ENCODE results near the gene FGF1.

FGF1 gene

DNA sequence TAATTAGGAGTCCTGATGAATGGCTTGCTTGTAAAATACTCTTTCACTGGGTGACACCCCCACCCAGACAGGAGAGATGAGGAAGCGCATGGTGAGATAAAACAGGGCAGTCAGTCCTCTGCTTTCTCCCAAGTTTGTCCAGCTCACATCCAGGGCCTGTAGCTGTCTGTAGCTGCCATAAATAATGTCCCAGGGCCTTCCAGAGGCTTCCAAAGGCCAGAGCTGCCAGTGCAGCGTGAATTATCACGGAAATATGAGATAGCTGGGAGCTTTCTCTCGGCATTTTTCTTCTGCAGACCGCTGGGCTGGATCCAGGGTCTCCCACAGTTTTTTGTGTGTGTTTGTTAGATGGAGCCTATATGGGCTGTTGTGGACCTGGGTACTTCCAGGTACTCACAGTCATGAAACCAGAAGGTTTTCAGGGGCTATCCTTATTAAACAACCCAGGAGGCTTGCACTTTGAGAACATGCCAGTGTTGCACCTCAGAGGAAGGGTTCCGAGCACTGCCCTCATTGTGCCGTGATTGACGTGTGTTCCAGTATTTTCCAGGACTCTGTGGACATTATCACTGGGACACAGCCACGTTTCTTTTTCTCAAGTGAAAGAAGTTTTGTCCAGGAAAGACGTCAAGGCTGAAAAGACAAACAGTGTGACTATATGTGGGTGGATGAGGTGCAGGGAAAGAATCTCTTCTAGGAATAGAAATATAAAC is 117.5 kb downstream of the FGF1 start:
- no peak for DNase-seq

- DNase-seq = no peak
Observed at GRCh38 chr5:142561486-142562097, 124.3 kb downstream of the FGF1 start.

DNA sequence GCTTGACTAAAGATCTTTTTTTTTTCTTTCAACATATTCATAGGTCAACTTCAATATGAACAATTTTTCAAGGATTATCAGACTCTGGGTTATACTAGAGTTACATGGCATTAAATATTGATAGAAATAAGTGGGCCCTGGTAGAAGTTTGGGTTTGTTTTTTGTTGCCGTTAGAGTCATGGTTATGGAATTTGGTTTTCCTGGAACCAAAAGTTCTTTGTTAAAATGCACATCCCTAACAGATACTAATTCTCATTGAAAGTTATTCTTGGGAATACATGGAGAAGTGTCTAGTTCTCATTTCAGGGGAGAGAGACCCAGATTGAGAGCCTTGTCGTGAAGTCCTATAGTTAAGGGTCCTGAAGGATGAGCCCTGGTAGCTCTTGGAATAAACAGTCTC is 124.9 kb downstream of the FGF1 start:
- no peak for DNase-seq

- no peak for DNase-seq
Observed at GRCh38 chr5:142552107-142552506, 133.8 kb downstream of the FGF1 start.

GRCh38 chr5:142551338-142552067 is 134.4 kb downstream of the FGF1 start:
- DNase-seq = peak; percentile 71

GRCh38 chr5:142550471-142550870 is 135.4 kb downstream of the FGF1 start:
- DNase-seq = no peak

GRCh38 chr5:142549834-142550233 is 136.1 kb downstream of the FGF1 start:
- no peak for DNase-seq

- peak; percentile 78 for DNase-seq
Observed at GRCh38 chr5:142548739-142549275, 137.1 kb downstream of the FGF1 start.

DNA sequence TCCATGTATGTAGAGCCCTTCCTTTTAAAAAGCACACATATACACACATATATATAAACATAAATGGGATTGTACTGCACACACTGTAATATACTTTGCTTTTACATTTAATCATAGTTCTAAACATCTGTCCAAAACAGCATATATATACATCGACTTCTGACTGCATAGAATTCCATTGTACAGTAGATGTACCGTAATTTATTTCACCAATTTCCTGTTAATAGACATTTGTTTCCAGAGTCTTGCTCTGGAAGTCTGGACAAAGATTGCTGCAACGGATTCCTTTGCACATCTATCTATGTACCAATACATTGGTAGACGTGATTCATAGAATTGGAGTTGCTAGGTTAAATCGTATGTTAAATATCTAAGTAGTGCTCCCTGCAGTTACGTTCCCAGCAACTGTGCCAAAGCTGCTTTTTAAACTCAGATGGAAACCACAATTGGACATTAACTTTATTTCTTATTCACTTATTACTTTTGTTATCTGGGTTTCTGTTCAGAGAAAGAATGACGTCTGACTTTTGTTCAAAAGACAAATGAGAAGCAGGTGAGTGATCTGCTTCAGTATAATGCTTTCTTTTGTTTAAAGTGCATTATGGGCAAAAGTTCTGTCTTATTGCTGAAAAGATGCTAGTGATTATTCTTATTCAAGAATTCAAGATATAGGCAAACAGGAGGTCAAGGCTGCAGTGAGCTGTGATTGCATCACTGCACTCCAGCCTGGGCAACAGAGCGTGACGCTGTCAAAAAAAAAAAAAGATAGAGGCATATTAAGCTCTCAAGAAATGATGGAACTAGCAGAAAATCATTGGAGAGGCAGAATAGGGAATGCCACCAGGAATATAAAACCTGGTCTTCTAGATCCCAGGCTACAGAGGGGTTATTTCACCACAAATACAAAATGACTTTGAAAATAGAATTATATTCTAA is 138.2 kb downstream of the FGF1 start:
- no peak for DNase-seq

DNA sequence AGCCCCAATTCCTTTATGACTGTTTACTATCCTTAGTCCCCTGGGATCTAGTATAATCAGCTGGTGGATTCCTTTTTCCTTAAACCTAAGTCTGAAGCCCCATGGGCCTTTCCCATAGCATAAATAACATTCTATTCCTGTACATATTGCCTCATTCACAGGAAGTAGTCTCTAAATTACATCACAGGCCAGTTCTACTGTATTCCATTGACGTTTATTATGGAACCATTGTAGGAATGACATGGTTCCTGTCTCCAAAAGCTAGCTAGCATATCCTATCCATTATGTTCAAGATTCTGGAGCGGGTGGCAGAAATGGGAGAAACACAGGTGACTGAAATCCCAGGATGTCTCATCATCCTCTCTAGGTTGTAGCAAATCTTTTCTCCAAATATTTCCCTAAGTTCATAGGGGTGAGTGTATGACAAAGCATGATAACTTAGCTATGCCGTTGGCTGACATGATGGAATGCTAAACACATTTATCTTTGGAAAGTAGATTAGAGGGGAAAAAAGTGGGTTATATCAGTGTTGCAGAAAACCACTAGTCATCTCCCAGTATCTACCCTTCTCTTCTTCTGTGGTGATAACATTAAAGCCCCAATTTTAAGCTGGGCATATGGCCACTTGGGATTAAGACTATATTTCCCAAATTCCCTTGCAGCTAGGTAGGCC is 140.1 kb downstream of the FGF1 start:
- DNase-seq = no peak

DNA sequence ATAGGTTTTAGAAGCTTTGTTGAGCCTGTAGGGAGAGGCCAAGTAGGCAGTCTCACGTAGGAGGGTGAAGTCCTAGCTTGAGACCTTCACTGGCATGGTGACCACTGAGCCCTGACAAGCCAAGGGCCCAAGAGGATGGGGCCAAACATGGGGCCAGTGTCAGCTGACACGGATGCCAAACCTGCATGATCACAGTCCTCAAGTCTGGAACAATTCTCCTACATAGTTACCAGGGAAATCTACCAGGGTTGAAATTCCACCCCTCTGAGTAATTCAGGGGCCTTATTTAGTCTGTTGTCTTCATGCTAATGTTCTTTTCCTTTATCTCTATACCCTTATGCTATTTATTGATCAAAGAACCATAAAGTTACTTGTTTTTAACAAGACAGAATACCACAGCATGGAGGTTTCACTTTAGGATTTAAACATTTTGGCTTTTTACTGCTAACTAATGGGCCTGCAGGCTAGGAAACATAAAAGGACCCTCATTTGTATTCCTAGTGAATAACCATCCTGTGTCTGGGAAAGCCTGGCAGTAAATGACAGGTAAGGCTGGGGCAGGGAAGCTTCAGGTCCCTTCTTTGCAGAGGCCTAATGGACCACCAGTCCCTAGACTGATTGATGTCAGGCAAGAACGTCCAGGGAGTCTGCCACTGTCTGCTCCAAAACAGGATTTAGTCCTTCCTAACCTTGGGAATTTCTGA is 140.8 kb downstream of the FGF1 start:
- no peak for DNase-seq

GRCh38 chr5:142544071-142544753 is 141.7 kb downstream of the FGF1 start:
- no peak for DNase-seq

- DNase-seq = no peak
Observed at GRCh38 chr5:142542906-142543305, 143.0 kb downstream of the FGF1 start.
